Prostate gland (tissue), 2 donors: ENCODE data around the gene PARPBP. TPM values are rescaled to one million over a fixed set of nuclear protein-coding genes. Genes with fewer than 3 reads are reported as not detected.

Source experiments
- DNase-seq: peaks from one replicate; pipeline ENCODE4 v3.0.0-alpha.2; 2019; ENCODE audit warnings: low spot score
- H3K27ac ChIP-seq, 2 donors: fragments of 200-600 bp; sonication (generic); 2 replicates each; pipeline ENCODE4 v1.5.1; 2017 to 2019
- H3K27me3 ChIP-seq: fragments of 200-600 bp; sonication (generic); replicated peaks from 2 replicates; pipeline ENCODE4 v1.5.1; 2019; ENCODE audit not compliant: insufficient read depth
- H3K36me3 ChIP-seq, 2 donors: fragments of 200-600 bp; sonication (generic); 1 replicate in 1 of 2; 2 replicates in 1 of 2; pipeline versions ENCODE4 v1.5.1 to v1.8.1; 2017 to 2019
- H3K4me1 ChIP-seq: fragments of 200-600 bp; sonication (generic); replicated peaks from 2 replicates; pipeline ENCODE4 v1.5.1; 2019
- H3K4me3 ChIP-seq, 2 donors: fragments of 200-600 bp; sonication (generic); 2 replicates each; pipeline ENCODE4 v1.5.1; 2017 to 2019
- H3K9me3 ChIP-seq: fragments of 200-600 bp; sonication (generic); 2 replicates; pipeline ENCODE4 v1.5.1; 2017
- CTCF ChIP-seq, 4 experiments: fragments of 200-600 bp in 2 of 4; fragments of 450-650 bp in 2 of 4; sonication (generic) in 2 of 4; IDR thresholded peaks; 1 replicate in 3 of 4; 2 replicates in 1 of 4; pipeline ENCODE4 v1.5.1; 2016 to 2019; ENCODE audit warnings: antibody characterized with exemption in 4 of 4, mild to moderate bottlenecking in 2 of 4, moderate library complexity in 2 of 4
- POLR2A ChIP-seq: fragments of 450-650 bp; IDR thresholded peaks from one replicate; pipeline ENCODE4 v1.6.1; 2016; ENCODE audit warnings: antibody characterized with exemption, mild to moderate bottlenecking
- POLR2AphosphoS5 ChIP-seq: sonication (generic); formaldehyde crosslinking; IDR thresholded peaks from one replicate; pipeline ENCODE4 v1.6.1; 2017; ENCODE audit warnings: antibody characterized with exemption
- WGBS: methylation state at CpG from one replicate; pipeline ENCODE4 v1.1.5; 2018; 5-methylcytosine and 5-hydroxymethylcytosine counted together
- intact Hi-C: fragments of 100-400 bp; cut with DNase I; formaldehyde crosslinking; loops from one replicate; pipeline ENCODE4 v1.14.2; 2022
- total RNA-seq, 2 donors: library from RNA; depleted of rRNA; stranded (reverse); fragments of >200 nt; gene quantifications; one replicate each; pipeline ENCODE4 v1.1.0, GENCODE V29; 2016

The PARPBP gene
- total RNA-seq, 2 donors from 2014 or later = 2.6 to 3.5 TPM

GRCh38 chr12:102182635-102183034 is 62.7 kb downstream of the PARPBP start:
- DNase-seq = no peak
- Histone ChIP-seq H3K27ac (no peak overlapping the region), H3K27me3 (no peaks in the 10 kb centered on the region), H3K36me3 (no peaks in the 10 kb centered on the region), H3K9me3 (no peaks in the 10 kb centered on the region), H3K4me1 (no peaks in the 10 kb centered on the region), H3K4me3 (no peak overlapping the region)
- WGBS = 83% methylated on average over 2 of the region's 2 CpGs
- TF ChIP-seq POLR2AphosphoS5 (no peak), POLR2A (no peak), CTCF (IDR thresholded peaks at IDR 0.05) (no peak)
- intact Hi-C loops = no loop called here

DNA sequence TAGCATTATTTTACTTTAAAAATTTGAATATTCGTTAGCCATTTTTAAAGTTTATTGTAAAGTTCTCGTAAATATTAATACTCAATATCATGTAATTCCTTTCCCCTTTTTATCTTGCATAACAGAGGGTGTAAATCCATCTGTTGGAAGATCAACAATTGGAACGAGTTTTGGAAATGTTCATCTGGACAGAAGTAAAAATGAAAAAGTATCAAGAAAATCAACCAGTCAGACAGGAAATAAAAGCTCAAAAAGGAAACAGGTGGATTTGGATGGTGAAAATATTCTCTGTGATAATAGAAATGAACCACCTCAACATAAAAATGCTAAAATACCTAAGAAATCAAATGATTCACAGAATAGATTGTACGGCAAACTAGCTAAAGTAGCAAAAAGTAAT is 75.8 kb downstream of the PARPBP start:
- TF ChIP-seq POLR2AphosphoS5 (no peak), POLR2A (no peak), CTCF (IDR thresholded peaks at IDR 0.05) (no peak)
- intact Hi-C loops = no loop called here
- WGBS = 86% methylated on average over 4 of the region's 4 CpGs
- Histone ChIP-seq H3K9me3 (no peaks in the 10 kb centered on the region), H3K36me3 (no peaks in the 10 kb centered on the region), H3K4me1 (no peaks in the 10 kb centered on the region), H3K27me3 (no peaks in the 10 kb centered on the region), H3K4me3 (no peak overlapping the region), H3K27ac (no peak overlapping the region)
- DNase-seq = no peak

GRCh38 chr12:102197789-102198188 is 77.8 kb downstream of the PARPBP start, which contains the start of gene PMCH:
Gene PMCH, minus strand, starts transcription at chr12:102197833. Its CDS starts 63 bp downstream, at chr12:102197770.
- Histone ChIP-seq H3K9me3 (no peaks in the 10 kb centered on the region), H3K27ac (no peak within 1 kb of the TSS), H3K36me3 (no peaks in the 10 kb centered on the region), H3K4me3 (no peak within 1 kb of the TSS), H3K4me1 (no peaks in the 10 kb centered on the region), H3K27me3 (no peaks in the 10 kb centered on the region)
- TF ChIP-seq CTCF (IDR thresholded peaks at IDR 0.05) (no peak), POLR2A (no peak), POLR2AphosphoS5 (no peak)
- intact Hi-C loops = no loop called here
- DNase-seq = no peak
- WGBS = 61% methylated on average over 1 of the region's 1 CpG

DNA sequence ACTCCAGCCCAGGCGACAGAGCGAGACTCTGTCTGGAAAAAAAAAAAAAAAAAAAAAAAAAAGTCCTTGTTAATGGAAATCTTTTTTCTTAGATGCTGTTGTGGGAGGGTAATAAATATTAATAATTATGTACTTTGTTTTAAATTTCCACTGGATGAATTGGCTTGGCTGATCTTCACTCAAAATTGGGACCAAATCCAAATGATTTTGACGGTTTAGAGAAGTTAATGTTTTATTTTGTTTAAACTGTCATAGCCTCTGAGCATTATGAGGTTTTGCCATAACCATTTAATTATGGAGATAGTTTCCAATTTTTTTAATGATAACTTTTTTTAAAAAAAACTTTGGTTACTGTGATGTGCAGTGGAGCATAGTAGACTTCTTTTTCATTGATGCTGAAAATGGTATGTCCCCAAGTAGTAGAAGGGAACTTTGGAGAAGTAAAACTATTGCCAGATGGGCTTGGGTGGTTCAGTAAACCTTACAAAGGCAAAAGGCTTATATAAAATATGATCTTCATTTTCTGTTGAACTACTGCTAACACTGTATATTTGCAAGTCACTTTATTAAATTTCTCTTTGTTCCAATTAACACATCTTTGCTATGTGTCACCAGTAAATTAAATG is 81.6 kb downstream of the PARPBP start:
- no peaks in the 10 kb centered on the region for H3K27me3 ChIP-seq
- no peak overlapping the region for H3K4me3 ChIP-seq
- H3K4me1 ChIP-seq = no peaks in the 10 kb centered on the region
- no peak for TF ChIP-seq POLR2AphosphoS5
- WGBS = 64% methylated on average over 3 of the region's 3 CpGs
- intact Hi-C loops = no loop called here
- no peak for DNase-seq
- no peaks in the 10 kb centered on the region for H3K36me3 ChIP-seq
- H3K27ac ChIP-seq = no peak overlapping the region
- no peaks in the 10 kb centered on the region for H3K9me3 ChIP-seq

DNA sequence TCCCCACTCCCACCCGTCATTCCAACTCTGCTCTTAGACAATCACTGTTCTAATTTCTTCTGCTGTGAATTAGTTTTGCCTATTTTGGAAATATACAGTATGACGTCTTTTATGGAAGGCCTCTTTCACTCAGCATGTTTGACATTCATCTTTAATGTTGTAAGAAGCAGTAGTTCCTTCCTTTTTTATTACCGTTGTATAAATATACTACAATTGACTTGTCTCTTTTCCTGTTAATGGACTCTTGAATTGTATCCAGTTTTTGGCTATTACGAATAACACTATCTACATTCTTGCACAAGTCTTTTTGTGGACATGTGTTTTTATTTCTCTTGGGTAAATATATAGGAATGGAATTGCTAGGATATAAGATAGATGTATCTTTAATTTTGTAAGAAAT is 82.6 kb downstream of the PARPBP start:
- TF ChIP-seq CTCF (IDR thresholded peaks at IDR 0.05) = no peak
- TF ChIP-seq POLR2A = no peak
- no peak for TF ChIP-seq POLR2AphosphoS5
- intact Hi-C loops = no loop called here
- Histone ChIP-seq H3K36me3 (no peaks in the 10 kb centered on the region), H3K9me3 (no peaks in the 10 kb centered on the region), H3K27ac (no peak overlapping the region), H3K27me3 (no peaks in the 10 kb centered on the region), H3K4me3 (no peak overlapping the region), H3K4me1 (no peaks in the 10 kb centered on the region)
- no peak for DNase-seq
- 50% methylated on average over 4 of the region's 4 CpGs for WGBS
